Endothelial cell (in vitro differentiated cells): ENCODE measurements around the gene ERVH48-1. TPM values are rescaled to one million over a fixed set of nuclear protein-coding genes. Genes with fewer than 3 reads are reported as not detected.
A peak's percentile ranks its signal among the peaks of the same experiment; 100 is the strongest.
"Not testable (repeated sequence)": the region's sequence is repeated elsewhere in the genome, so short reads cannot be mapped to it uniquely, and the experiment has no call there.

Experiments
- DNase-seq: peaks from one replicate; pipeline ENCODE4 v3.0.0; 2021; ENCODE audit warnings: low spot score
- H3K27ac Mint-ChIP-seq: one replicate; pipeline ENCODE4 v1.8.0; 2021; ENCODE audit warnings: mixed read lengths, inconsistent platforms; ENCODE audit not compliant: unreplicated experiment
- H3K27me3 Mint-ChIP-seq: one replicate; pipeline ENCODE4 v1.8.0; 2021; ENCODE audit warnings: mild to moderate bottlenecking, moderate library complexity, mixed read lengths, inconsistent platforms; ENCODE audit not compliant: unreplicated experiment
- H3K36me3 Mint-ChIP-seq: one replicate; pipeline ENCODE4 v1.8.0; 2021; ENCODE audit warnings: mild to moderate bottlenecking, low read depth, mixed read lengths, inconsistent platforms; ENCODE audit not compliant: unreplicated experiment
- H3K4me1 Mint-ChIP-seq: one replicate; pipeline ENCODE4 v1.8.0; 2021; ENCODE audit warnings: mild to moderate bottlenecking, mixed read lengths, inconsistent platforms; ENCODE audit not compliant: unreplicated experiment
- H3K4me3 Mint-ChIP-seq: one replicate; pipeline ENCODE4 v1.8.0; 2021; ENCODE audit warnings: mild to moderate bottlenecking, mixed read lengths, inconsistent platforms; ENCODE audit not compliant: unreplicated experiment
- H3K9me3 Mint-ChIP-seq: one replicate; pipeline ENCODE4 v1.8.0; 2021; ENCODE audit warnings: mixed read lengths, inconsistent platforms; ENCODE audit not compliant: unreplicated experiment
- total RNA-seq: library from RNA; stranded (reverse); fragmentation: NEBNext Ultra II Directional; extraction: Animal tissue kit (Norgen Biotek cat#: 25700); gene quantifications from one replicate; pipeline ENCODE4 v1.2.1, GENCODE V29; 2021; ENCODE audit not compliant: unreplicated experiment
- TF ChIP-seq, protein P1 (sequence below): fragments of 200-600 bp; sonication (generic); IDR thresholded peaks from one replicate; pipeline ENCODE4 v1.5.0; 2021; ENCODE audit warnings: antibody characterized with exemption; ENCODE audit not compliant: unreplicated experiment

ERVH48-1 gene
- total RNA-seq, 1 donor from 2014 or later = 20.5 TPM

DNA sequence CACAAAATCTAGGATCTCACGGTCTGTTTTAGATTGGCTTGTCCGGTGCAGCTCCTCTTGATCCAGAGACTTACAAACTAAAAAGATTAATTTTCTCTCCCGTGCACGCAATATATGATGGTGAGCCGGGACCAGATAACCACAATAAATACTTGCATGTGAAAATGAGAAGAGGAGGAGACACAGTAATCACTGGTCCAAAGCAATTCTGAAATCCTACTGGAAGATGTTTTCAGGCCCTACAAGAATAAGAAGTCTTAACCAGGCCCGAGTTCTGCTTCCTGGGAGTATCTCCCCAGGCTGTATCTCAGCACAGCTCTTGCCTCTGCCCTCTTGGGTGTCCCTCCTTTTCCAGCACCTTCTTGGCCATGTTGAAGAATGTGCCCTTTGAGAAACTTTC is 45.1 kb downstream of the ERVH48-1 start:
- Mint-ChIP-seq H3K4me1 (peaks cover 25% of the 10 kb centered on the region), H3K9me3 (no peaks in the 10 kb centered on the region), H3K36me3 (peaks cover 17% of the 10 kb centered on the region), H3K4me3 (peak overlapping the region; percentile 99), H3K27ac (peak overlapping the region; percentile 91), H3K27me3 (peaks cover 13% of the 10 kb centered on the region)
- DNase-seq = no peak
- TF ChIP-seq, protein P1, sequence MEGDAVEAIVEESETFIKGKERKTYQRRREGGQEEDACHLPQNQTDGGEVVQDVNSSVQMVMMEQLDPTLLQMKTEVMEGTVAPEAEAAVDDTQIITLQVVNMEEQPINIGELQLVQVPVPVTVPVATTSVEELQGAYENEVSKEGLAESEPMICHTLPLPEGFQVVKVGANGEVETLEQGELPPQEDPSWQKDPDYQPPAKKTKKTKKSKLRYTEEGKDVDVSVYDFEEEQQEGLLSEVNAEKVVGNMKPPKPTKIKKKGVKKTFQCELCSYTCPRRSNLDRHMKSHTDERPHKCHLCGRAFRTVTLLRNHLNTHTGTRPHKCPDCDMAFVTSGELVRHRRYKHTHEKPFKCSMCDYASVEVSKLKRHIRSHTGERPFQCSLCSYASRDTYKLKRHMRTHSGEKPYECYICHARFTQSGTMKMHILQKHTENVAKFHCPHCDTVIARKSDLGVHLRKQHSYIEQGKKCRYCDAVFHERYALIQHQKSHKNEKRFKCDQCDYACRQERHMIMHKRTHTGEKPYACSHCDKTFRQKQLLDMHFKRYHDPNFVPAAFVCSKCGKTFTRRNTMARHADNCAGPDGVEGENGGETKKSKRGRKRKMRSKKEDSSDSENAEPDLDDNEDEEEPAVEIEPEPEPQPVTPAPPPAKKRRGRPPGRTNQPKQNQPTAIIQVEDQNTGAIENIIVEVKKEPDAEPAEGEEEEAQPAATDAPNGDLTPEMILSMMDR = no peak

DNA sequence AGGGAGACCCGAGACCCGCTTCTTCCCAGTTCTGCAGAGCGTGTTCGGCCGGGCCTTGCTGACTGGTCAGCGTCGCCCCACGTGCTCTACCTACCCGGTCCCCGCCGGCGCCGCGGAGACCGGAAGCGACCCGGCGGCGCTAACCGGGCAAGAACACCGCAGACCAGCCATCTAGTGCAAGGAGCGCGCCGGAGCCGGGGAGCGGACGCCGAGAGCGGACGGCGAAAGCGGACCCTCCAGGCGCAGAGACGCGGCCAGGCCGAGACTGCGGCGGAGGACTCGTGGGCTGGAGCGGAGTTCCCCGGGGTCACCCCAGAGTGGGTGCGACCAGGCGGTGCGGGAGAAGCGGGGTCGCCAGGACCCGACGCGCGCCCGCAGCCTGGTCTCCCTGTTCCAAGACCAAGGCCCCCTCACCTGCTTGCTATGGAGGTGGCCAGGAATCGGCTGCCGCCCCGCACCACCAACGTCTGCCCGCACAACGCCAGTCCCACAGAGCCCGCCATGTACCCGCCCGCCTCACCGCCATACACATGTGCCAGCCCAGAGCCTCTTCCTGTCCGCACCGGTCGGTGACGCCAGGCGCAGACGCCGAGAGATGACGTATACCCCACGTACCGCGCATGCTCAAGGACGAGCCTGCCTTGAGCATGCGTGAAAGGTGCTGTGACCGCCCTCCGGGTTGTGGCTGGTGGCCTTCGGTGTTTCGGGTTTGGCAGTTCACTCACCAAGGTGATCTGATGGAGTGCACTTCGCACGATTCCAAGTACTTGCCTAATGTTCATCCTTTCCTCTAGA is 46.2 kb downstream of the ERVH48-1 start, which contains the start of gene WDR4:
Gene WDR4, minus strand, starts transcription at position 547 of the 795 bp plus-strand sequence. Its CDS starts 44 bp downstream, at position 503.
- H3K4me3 Mint-ChIP-seq = peak within 1 kb of the TSS; percentile 99

DNA sequence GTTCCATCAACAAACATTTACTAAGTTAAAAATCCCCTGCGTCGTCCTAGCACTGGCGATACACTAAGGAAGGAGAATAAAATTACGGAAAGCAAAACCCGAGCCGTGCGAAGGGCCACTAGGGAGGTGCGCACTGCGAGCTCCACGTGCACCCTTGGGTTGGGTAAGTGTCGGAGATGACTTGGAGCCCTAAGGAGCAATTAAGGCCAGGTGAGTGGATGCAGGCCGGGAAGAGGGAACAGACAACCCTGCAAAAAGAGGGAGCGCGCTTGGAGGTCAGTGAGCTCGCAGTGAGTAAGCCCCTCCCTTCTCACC is 46.8 kb downstream of the ERVH48-1 start:
- Mint-ChIP-seq H3K4me3 (peak overlapping the region; percentile 99), H3K27me3 (peaks cover 13% of the 10 kb centered on the region)

More for the DNA sequence above, 46.2 kb downstream of the ERVH48-1 start, which contains the start of gene WDR4:
- peaks cover 13% of the 10 kb centered on the region for H3K27me3 Mint-ChIP-seq
- H3K36me3 Mint-ChIP-seq = peaks cover 14% of the 10 kb centered on the region
- TF ChIP-seq, protein P1 = no peak
- peak; percentile 97 for DNase-seq
- peaks cover 25% of the 10 kb centered on the region for H3K4me1 Mint-ChIP-seq
- no peaks in the 10 kb centered on the region for H3K9me3 Mint-ChIP-seq
- H3K27ac Mint-ChIP-seq = peak within 1 kb of the TSS; percentile 91

DNA sequence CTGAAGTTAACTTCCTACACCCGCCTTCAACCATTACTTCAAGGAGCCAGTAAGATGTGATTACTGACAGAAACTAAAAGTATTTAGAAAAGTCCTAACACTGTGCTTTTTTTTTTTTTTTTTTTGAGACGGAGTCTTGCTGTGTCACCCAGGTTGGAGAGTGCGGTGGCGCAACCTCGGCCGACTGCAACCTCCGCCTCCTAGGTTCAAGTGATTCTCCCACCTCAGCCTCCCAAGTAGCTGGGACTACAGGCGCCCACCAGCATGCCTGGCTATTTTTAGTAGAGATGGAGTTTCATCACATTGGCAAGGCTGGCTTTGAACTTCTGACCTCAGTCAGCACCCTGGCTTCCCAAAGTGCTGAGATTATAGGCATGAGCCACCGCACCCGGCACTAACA is 49.6 kb downstream of the ERVH48-1 start:
- peaks cover 21% of the 10 kb centered on the region for H3K36me3 Mint-ChIP-seq
- H3K4me3 Mint-ChIP-seq, H3K9me3 Mint-ChIP-seq: not testable (repeated sequence)

More for the DNA sequence above, 46.8 kb downstream of the ERVH48-1 start:
- peak overlapping the region; percentile 91 for H3K27ac Mint-ChIP-seq
- H3K4me1 Mint-ChIP-seq = peaks cover 25% of the 10 kb centered on the region
- TF ChIP-seq, protein P1 = no peak
- H3K9me3 Mint-ChIP-seq = no peaks in the 10 kb centered on the region
- peaks cover 13% of the 10 kb centered on the region for H3K36me3 Mint-ChIP-seq
- no peak for DNase-seq

DNA sequence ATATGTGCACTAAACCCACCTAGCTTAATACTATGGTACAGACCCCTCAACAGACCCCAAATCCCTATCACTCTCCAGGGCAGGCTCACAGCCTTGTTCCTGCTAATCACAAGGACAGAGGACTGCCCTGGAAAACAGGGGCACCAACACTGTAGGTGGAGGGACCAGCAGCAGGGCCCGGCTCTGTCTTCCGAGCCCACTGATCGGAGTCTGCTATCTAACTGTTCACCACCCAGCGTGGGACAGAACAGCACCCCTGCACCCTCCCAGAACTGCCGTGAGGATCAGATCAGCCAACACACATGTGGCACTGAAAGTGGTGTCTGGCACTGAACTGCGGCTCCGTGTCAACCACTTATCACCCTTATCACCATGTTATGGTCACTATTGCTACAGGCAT is 52.3 kb downstream of the ERVH48-1 start:
- Mint-ChIP-seq H3K9me3 (no peaks in the 10 kb centered on the region), H3K4me3 (peak overlapping the region; percentile 14), H3K27ac (no peak overlapping the region), H3K36me3 (peaks cover 24% of the 10 kb centered on the region), H3K27me3 (peaks cover 2% of the 10 kb centered on the region), H3K4me1 (peaks cover 2% of the 10 kb centered on the region)
- TF ChIP-seq, protein P1 = no peak
- DNase-seq = no peak

More for the DNA sequence above, 49.6 kb downstream of the ERVH48-1 start:
- H3K27me3 Mint-ChIP-seq = peaks cover 13% of the 10 kb centered on the region
- H3K27ac Mint-ChIP-seq, DNase-seq: not testable (repeated sequence)
- peaks cover 22% of the 10 kb centered on the region for H3K4me1 Mint-ChIP-seq
